HG03097 (cell line): ENCODE results near the gene GRM7.

Source experiments
- ATAC-seq: cut with Tn5 transposase; IDR thresholded peaks from one replicate; pipeline ENCODE4 v1.9.1; 2021; ENCODE audit not compliant: unreplicated experiment, low FRiP score

GRM7 gene

GRCh38 chr3:7288133-7288532 lies 427.2 kb downstream of the GRM7 start:
- ATAC-seq, result no peak

GRCh38 chr3:7289121-7289520 lies 428.2 kb downstream of the GRM7 start:
- ATAC-seq, result no peak

DNA sequence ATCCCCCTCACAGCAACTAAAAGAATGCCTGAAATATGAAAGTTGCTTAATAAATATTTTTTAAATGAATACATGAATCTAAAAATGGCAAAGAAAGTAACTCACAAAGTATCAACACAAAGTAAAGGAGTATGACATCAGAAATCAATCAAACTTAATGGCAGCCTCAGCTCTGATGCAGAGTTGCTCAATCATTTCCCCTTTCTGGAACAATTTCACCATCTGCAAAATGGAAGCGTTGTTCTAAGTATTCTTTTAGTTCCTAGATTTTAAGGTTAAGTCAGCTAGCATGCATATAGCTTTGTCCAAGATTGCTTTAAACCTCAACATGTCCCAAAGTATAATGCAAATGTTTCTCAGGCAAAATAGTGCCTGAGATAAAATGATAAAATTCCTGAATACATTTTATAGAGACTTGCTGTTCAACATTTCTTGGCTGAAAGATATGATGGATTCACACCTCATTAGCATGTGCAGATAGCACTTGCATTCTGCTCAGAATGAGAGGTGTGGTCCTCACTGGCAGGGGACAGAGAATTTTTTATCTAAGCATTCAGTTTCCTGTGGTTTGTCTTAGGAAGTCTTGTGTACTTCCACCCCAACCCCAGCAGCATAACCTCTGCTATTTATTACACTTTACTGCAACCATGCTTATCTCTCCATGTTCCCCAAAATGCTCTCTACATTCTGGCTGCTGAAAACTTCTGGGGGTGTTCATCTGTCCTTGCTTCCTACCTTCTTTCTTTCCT lies 429.3 kb downstream of the GRM7 start:
- no peak for ATAC-seq

DNA sequence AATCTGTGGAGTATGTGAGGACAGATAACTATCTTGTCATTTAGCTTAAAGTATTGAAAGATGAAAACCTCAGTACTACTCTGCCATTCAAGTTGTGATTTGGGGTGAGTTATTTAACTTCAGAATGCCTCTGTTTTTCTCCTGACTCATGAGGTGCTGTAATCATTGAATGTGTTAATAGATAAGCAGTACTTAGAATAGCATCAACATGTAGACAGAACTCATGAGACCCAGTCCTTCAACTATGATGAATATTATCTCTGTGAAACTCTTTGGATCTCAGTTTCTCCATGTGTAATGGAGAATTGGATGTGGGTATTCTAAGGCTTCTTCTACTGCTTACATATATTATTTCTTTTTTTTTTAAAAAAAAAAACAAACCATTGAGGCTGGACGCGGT lies 431.4 kb downstream of the GRM7 start:
- no peak for ATAC-seq

- ATAC-seq, result no peak
These were observed 432.4 kb downstream of the GRM7 start for GRCh38 chr3:7293286-7293685.

DNA sequence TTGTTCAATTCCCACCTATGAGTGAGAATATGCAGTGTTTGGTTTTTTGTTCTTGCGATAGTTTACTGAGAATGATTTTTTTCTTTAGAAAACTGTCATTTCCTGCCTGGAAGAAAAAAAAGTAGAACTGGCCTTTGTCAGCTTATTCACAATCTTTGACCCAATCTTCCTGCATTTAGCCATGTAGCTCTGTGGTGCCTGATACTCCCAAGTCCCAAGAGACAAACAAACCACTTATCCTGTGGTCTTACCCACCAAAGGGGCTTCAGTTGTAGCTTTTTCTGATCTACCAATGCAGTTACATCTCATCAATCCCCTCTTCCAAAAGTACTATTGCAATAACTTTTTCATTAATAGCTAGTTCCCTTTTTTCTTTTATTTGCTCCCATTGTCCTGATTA lies 444.6 kb downstream of the GRM7 start:
- no peak for ATAC-seq

DNA sequence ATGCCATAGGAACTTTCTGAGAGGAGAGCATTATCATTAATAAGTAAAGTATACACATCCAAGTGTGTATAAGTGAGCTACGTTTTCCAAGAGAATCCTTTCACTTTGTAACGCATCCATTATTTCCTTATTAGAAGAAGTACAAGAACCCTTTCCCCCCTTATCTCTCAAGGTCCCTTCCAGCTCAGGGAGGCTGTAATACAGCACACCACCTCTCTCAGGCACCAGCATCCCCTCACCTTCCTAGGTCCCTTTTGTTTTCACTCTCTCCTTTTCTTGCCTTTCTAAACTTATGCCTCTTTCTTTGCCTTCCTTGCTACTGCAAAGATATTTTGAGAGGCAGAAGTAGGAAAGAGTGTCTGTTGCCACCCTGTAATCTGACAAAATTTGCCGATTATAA lies 446.0 kb downstream of the GRM7 start:
- ATAC-seq, result no peak

DNA sequence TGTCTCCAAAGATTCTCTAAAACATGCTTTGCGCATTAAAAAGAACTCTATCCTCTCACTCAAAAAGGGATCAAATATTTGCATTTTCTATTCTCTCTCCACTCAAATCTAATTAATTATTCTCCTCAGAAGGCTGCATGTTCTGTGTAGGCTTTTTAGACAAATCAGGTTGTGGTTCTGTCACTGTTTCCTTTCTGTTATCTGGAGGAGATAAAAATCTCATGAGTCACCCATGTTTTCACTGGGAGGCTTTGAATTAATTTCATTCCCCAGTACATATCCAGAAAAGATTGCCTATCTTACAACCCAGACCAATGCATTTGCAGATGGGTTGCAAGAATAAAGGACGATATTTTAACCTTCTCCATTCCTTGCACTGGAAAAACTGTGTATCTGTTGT lies 446.5 kb downstream of the GRM7 start:
- ATAC-seq, result no peak

DNA sequence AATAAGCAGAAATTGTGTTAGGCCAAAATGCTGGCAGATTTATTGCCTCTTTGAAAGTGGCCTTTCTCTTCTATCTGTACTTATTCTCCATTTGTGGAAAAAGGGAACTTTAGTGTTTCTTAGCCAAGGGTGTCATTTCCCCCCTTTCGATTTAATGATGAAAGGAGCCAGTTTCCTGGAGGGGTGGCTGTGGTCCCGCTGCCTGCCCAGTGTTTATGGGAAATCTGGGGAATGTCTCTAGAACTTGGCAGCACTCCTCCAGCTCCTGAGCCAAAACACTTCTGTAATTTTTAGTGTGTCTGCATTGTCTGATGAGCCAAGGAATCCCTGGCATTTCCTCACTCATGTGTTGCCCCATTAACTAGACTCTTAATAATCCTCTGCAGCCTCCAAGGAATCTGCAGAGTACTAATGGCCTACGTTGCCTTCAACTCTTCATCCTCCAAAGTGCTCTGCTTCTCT lies 448.8 kb downstream of the GRM7 start:
- no peak for ATAC-seq

DNA sequence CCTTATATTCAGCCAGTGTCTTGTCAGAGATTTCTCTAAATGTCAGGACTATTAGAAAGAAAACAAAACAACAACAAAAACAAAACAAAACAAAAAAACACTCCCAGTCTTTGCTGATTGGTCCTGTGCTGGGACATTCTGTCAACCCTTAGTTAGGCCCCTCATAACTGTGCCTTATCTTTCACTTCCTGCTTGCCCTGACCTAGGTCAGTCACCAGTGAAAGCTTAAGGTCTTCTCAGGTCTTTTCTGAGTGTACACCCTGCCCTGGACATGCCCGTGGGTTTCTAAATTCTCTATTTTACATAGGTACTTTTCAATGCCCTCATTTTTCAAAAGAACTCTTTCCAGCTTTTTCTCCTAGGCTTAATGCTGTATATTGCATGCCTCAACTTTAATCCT lies 454.1 kb downstream of the GRM7 start:
- no peak for ATAC-seq

DNA sequence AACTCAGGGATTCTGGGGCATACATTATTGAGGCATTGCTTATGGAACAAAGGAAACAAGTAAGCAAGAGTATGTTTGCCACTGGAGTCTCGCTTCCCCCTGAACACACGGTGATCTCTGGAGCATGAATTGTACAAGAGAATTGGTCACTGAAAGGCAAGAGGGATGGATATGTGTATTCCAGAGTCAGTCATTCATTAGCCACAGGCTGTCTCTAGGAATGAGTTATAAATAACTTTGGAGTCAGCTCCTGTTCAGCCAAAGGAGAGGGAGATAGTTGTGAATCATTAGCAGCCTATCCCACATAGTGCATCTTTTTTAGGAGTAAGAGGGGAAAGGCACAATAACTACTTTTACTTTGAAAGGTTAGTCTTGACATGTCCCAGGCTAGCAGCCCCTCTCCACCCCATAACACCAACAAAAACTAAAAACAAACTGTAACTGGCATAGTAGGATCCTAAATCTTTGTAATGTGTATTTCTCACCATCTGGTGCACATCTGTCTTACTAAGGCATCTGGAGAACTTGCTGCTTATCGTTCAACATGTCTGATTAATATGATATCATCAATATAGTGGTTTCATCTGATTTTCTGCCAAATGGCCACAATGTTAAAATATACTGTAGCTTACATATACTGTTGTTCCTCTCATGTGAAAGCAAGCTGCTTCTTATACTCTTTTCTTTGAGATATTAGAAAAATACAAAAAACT lies 462.2 kb downstream of the GRM7 start:
- no peak for ATAC-seq

- no peak for ATAC-seq
These were observed 467.4 kb downstream of the GRM7 start for GRCh38 chr3:7328339-7328738.

DNA sequence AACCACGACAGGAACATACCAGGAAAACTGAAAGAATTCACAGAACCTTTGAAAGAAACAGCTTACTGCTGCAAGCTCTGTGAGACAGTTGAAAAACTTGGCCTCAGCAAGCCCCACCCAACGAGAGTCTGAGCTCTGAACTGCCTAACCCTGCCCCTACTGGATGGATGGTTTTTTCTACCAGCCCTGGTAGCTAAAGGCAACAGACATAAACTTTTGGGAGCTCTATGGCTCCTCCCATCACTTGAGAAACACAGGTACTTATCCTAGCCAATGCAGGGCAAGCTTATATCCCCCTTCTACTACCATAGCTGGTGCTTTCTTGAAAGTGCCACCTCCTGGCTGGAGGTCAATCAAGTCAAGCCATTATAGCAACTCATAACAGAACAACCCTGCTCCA lies 471.8 kb downstream of the GRM7 start:
- ATAC-seq, result no peak

DNA sequence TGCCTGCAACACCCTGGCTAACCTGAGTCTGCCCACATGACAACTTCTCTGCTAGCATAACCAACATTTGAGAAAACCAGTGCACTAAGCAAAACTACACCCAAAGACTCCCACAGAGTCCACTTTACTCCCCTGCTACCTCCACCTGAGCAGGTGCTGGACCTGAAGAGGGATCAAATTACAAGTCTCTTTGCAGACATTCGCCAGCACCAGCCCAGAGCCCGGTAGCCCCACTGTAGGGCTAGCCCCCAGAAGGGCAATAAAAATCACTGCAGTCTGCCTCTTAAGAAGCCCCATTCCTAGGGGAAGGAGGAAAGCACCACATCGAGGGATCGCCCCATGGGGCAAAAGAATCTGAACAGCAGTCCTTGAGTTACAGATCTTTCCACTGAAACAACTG lies 472.2 kb downstream of the GRM7 start:
- no peak for ATAC-seq

DNA sequence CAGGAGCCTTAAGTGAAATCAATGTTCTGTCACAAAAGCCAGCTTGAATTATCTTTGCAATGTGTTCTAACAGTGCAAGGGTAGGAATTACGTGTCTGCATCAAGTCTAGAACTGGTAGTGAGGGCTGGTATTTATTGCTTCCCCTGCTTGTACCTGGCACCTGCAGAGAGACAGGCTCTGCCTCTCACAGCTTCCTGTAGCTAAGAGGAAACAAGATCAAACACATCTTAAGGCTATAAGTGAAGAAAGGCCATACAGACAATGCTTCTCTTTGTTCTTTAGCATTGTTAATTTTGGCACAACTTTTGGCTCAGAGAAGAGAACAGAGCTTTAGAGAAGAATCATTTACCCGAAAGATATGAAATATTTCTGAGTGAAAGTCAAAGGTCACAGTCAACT lies 479.9 kb downstream of the GRM7 start:
- ATAC-seq, result no peak

- ATAC-seq, result no peak
These were observed 485.4 kb downstream of the GRM7 start for GRCh38 chr3:7346364-7346763.

DNA sequence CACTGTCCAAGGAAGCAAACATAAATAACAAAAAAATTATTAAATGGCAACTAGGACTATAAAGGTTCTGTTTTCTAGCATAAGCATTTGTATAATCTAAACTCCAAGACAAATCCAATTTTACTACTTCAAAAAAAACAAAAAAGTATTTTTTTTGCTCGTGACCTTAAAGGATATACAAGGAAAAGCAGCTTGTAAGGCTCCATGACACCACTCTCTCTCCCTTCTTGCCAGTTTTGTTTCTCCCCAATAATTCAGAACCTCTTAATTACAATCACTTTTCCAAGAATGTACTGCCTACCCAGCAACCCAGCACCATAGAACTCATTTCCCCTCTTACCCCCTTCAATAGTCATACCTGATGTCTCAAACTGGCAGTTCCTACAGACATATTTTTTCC lies 496.2 kb downstream of the GRM7 start:
- no peak for ATAC-seq

GRCh38 chr3:7367968-7368367 lies 507.1 kb downstream of the GRM7 start:
- no peak for ATAC-seq

DNA sequence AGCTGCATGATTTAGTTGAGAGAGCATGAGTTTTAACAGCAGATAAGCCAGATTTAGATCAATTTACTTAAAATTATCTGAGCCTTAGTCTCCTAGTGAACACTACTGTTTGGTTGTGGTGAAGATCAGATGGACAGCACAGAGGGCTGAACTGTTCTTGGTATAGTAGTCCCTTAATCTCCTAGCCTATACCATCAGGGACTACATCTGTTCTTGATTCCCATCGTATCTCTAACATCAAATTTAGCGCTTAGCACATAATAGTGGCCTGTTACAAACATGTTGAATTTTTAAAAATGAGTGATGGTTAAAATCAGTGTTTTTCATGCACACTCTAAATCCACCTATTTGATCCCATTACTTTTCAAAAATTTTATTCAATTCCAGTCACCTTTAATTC lies 507.7 kb downstream of the GRM7 start:
- no peak for ATAC-seq

DNA sequence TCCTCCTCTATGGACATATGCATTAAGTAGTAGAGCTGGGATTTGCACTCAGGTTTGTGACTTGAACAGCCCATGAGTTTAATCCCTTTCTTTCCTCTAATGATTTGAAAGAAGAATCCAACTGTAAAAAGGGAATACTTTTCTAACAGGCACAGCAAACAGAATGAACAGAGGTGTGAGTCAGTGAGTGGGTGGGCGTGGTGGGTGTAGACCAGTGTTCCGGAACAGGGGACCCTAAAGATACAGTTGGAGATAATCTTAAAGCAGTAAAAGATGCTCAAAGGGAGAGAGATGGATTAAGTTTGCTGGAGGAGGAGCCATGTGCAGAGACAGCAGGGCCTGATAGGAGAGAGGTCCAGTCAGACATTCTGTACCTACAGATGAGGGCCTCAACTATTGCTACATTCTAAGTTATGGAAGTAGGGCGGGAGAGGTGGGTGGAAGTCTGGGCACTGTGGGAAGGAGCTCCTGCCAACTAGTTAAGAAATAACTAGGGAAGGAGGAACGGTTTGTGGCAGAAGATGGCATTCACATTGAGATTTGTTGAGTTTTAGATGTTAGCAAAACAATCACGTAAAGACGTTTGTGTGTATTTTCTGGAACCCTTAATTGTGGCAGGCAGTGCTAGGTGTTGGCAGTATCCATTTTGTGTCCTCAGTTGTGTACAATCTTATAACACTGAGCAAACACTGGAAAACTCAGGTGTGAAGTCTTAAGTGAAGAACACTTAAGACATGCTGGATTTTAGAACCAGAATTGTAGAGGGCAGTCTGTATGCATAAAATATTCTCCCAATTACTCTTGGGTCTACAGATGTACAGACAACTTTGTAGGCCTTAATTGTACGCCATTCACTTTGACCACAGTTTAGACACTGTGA lies 511.0 kb downstream of the GRM7 start:
- ATAC-seq, result no peak

DNA sequence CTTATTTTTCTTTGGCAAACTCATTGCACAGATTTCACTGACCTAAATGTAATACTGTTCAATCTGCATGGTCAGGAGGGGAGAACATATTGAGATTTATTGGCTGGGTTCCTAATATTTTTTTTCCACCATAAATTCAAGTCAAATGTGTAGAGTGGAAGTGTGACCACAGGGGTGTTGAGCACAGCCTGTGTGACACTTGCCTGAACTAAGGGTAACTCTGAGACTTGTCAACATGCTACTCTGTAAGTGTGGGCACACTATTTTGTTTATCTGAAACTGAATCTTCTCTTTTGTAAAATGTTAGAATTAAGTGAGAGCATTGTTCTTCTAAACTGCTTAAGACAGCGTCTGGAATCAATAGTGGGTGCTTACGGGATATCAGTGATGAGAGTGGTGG lies 516.2 kb downstream of the GRM7 start:
- ATAC-seq, result no peak
